ENCODE data around the gene STOML1. TPM values are rescaled to one million over a fixed set of nuclear protein-coding genes. Genes with fewer than 3 reads are reported as not detected.

STOML1 gene
- total RNA-seq, 2 experiments from 2014 or later, result 4.6 to 5.3 TPM

DNA sequence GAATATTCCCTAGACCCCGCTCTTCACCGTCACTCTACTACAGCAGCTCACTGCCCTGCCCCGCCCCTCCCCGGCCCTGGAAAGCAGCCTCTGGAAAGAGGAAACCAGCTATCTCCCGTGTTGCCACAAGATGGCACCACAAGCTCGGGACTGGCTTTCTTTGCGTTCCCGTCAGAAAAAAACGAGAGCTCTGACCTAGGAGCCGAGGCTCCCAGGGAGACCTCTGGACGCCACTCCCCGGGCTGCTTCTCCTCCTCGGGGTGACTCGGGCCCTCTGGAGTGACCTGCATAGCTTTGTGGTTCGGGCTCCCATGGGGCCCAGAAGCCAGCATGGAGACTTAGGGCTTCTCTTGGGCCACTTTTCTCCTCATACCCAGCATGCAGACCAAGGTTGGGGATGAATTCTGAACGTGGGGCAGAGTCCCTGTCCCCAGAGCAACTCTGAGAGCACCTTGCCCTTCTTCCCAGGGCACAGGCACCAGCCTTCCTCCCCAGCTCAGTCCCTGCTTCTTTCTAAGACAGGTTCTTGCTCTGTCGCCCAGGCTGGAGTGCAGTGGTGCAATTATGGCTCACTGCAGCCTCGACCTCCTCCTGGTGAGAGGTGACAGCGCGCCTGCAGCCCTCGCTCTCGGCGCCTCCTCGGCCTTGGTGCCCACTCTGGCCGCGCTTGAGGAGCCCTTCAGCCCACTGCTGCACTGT lies 19.0 kb downstream of the STOML1 start:
- H3K27ac ChIP-seq (ENCODE audit: low read depth in 1 of 2, low read length in 2 of 2), result no peak overlapping the region
- TF ChIP-seq, protein P1, sequence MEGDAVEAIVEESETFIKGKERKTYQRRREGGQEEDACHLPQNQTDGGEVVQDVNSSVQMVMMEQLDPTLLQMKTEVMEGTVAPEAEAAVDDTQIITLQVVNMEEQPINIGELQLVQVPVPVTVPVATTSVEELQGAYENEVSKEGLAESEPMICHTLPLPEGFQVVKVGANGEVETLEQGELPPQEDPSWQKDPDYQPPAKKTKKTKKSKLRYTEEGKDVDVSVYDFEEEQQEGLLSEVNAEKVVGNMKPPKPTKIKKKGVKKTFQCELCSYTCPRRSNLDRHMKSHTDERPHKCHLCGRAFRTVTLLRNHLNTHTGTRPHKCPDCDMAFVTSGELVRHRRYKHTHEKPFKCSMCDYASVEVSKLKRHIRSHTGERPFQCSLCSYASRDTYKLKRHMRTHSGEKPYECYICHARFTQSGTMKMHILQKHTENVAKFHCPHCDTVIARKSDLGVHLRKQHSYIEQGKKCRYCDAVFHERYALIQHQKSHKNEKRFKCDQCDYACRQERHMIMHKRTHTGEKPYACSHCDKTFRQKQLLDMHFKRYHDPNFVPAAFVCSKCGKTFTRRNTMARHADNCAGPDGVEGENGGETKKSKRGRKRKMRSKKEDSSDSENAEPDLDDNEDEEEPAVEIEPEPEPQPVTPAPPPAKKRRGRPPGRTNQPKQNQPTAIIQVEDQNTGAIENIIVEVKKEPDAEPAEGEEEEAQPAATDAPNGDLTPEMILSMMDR (IDR thresholded peaks at IDR 0.05), result peak; percentile 80
- Mint-ChIP-seq H3K4me1 (ENCODE audit: low read depth) (peaks cover 37% of the 10 kb centered on the region), H3K27me3 (peaks cover 23% of the 10 kb centered on the region), H3K9me3 (no peaks in the 10 kb centered on the region), H3K36me3 (ENCODE audit: low read depth) (no peaks in the 10 kb centered on the region), H3K27ac (no peak overlapping the region), H3K4me3 (no peak overlapping the region)
- DNase-seq (peak; percentile 64 to 89 (median 71)), ATAC-seq (ENCODE audit: poor library complexity) (peak; percentile 87)
- intact Hi-C loops (cut with DNase I, micrococcal nuclease), result loop anchor here (1.0 to 10.0 kb wide), 7 partner anchors 63 to 349 kb away; no protein-coding TSS in a partner anchor
- H3K36me3 ChIP-seq (ENCODE audit: insufficient read depth, low read length), result no peaks in the 10 kb centered on the region
- POLR2A ChIA-PET, result interaction anchor here (0.7 to 1.7 kb wide), 7 partner anchors 21 to 349 kb away, joined by 3 to 7 read pairs (median 5); partner anchors contain the start of gene PML
- CTCF ChIA-PET, result interaction anchor here (0.8 to 3.5 kb wide), 15 partner anchors 9 to 388 kb away, joined by 3 to 15 read pairs (median 4); partner anchors contain the start of genes PML and STOML1
- H3K4me1 ChIP-seq (ENCODE audit: insufficient read depth, low read length), result peaks cover 26% of the 10 kb centered on the region
- no peaks in the 10 kb centered on the region for H3K9me3 ChIP-seq (ENCODE audit: control insufficient read depth in 1 of 2, insufficient read depth in 1 of 2, low read length in 2 of 2)
- peak overlapping the region; percentile 7 for H3K4me3 ChIP-seq (ENCODE audit: low read length)
- peaks cover 3 to 6% of the 10 kb centered on the region in 2 experiments for H3K27me3 ChIP-seq (ENCODE audit: control insufficient read depth in 1 of 2, insufficient read depth in 2 of 2, low read length in 2 of 2)

DNA sequence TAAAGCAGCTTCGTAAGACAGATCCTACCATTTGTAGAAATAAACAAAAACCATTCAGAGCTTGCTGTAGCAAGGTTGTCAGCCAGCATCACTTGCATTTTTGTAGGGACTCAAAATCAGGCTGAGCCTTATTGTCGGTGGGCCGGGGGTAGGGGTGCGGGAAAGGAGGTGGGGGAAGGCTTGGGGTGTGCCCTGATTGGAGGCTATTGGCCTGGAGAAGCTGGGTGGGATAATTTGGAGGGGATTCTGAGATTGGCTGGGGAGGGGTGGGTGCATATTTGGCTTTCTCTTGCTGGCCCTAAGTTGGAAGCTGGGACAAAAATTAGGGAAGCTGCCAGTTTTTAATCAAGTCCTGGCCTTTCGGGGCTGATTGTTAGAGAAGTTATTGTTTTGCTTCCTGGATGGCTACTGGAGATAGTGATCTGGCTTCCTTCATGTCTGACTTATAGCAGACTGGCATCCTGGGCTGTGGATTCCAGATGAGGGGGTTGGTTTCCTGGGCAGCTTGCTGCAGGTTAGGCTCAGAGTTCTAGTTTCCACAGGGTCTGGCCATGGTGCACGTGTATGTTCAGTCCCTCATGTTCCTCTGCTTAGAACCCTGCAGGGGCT lies 22.8 kb downstream of the STOML1 start:
- Mint-ChIP-seq H3K27me3 (peaks cover 4% of the 10 kb centered on the region), H3K9me3 (no peaks in the 10 kb centered on the region), H3K4me1 (ENCODE audit: low read depth) (peaks cover 43% of the 10 kb centered on the region), H3K36me3 (ENCODE audit: low read depth) (no peaks in the 10 kb centered on the region), H3K27ac (no peak overlapping the region), H3K4me3 (no peak overlapping the region)
- H3K27ac ChIP-seq (ENCODE audit: low read depth in 1 of 2, low read length in 2 of 2), result no peak overlapping the region
- H3K4me3 ChIP-seq (ENCODE audit: low read length), result no peak overlapping the region
- POLR2A ChIA-PET, result no interaction called here
- ATAC-seq (ENCODE audit: poor library complexity), result no peak
- peaks cover 35% of the 10 kb centered on the region for H3K4me1 ChIP-seq (ENCODE audit: insufficient read depth, low read length)
- no peak for DNase-seq
- intact Hi-C loops (cut with DNase I, micrococcal nuclease), result no loop called here
- H3K36me3 ChIP-seq (ENCODE audit: insufficient read depth, low read length), result no peaks in the 10 kb centered on the region
- TF ChIP-seq, protein P1 (IDR thresholded peaks at IDR 0.05), result no peak
- no peaks in the 10 kb centered on the region for H3K27me3 ChIP-seq (ENCODE audit: control insufficient read depth in 1 of 2, insufficient read depth in 2 of 2, low read length in 2 of 2)
- H3K9me3 ChIP-seq (ENCODE audit: control insufficient read depth in 1 of 2, insufficient read depth in 1 of 2, low read length in 2 of 2), result no peaks in the 10 kb centered on the region
- CTCF ChIA-PET, result interaction anchor here (2.0 kb wide), 1 partner anchor 18 kb away, joined by 9 read pairs; no protein-coding TSS in a partner anchor

DNA sequence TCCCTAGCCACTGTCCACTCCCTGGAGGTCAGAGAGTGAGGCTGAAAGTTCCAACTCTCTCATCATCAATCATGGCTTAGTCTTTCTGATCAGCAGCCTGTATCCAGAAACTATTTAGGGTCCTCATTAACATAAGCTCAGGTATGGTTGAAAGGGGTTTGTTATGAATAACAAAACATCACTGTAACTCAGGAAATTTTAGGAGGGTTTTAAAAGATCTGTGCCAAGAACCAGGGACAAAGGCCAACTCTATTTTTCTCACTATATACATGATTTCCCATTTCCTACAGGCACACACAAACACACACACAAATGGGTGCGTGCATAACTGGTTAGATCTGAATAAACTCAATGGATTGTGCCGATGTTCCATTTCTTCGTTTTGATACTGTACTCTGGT lies 23.6 kb downstream of the STOML1 start:
- CTCF ChIA-PET, result no interaction called here
- Histone ChIP-seq H3K9me3 (ENCODE audit: control insufficient read depth in 1 of 2, insufficient read depth in 1 of 2, low read length in 2 of 2) (no peaks in the 10 kb centered on the region), H3K4me3 (ENCODE audit: low read length) (no peak overlapping the region), H3K4me1 (ENCODE audit: insufficient read depth, low read length) (peaks cover 37% of the 10 kb centered on the region), H3K36me3 (ENCODE audit: insufficient read depth, low read length) (no peaks in the 10 kb centered on the region), H3K27ac (ENCODE audit: low read depth in 1 of 2, low read length in 2 of 2) (no peak overlapping the region), H3K27me3 (ENCODE audit: control insufficient read depth in 1 of 2, insufficient read depth in 2 of 2, low read length in 2 of 2) (no peaks in the 10 kb centered on the region)
- Mint-ChIP-seq H3K4me3 (no peak overlapping the region), H3K4me1 (ENCODE audit: low read depth) (peaks cover 41% of the 10 kb centered on the region), H3K9me3 (no peaks in the 10 kb centered on the region), H3K27ac (peak overlapping the region; percentile 48), H3K27me3 (no peaks in the 10 kb centered on the region), H3K36me3 (ENCODE audit: low read depth) (no peaks in the 10 kb centered on the region)
- POLR2A ChIA-PET, result no interaction called here
- ATAC-seq (ENCODE audit: poor library complexity) (no peak), DNase-seq (no peak)
- intact Hi-C loops (cut with DNase I, micrococcal nuclease), result no loop called here
- TF ChIP-seq, protein P1 (IDR thresholded peaks at IDR 0.05), result no peak

Measured in CD4-positive, alpha-beta T cell (primary cell).